HG03342 (cell line): Measurements from ENCODE around the gene STK11.

Experiments used
- ATAC-seq: cut with Tn5 transposase; IDR thresholded peaks from one replicate; pipeline ENCODE4 v1.9.1; 2021; ENCODE audit warnings: mild to moderate bottlenecking, moderate library complexity; ENCODE audit not compliant: unreplicated experiment

The STK11 gene

GRCh38 chr19:1260749-1261537 is 55.4 kb downstream of the STK11 start:
- peak; percentile 50 for ATAC-seq

GRCh38 chr19:1261538-1261797 is 55.9 kb downstream of the STK11 start:
- no peak for ATAC-seq

- ATAC-seq: no peak
Observed at GRCh38 chr19:1261798-1262622, 56.4 kb downstream of the STK11 start.

GRCh38 chr19:1262623-1263123 is 57.1 kb downstream of the STK11 start:
- no peak for ATAC-seq

- ATAC-seq: no peak
Observed at GRCh38 chr19:1263188-1263587, 57.6 kb downstream of the STK11 start.

- no peak for ATAC-seq
Observed at GRCh38 chr19:1264801-1265614, 59.4 kb downstream of the STK11 start.

GRCh38 chr19:1265615-1266128 is 60.1 kb downstream of the STK11 start:
- no peak for ATAC-seq

- ATAC-seq: peak; percentile 25
Observed at GRCh38 chr19:1266129-1266915, 60.7 kb downstream of the STK11 start.

GRCh38 chr19:1266916-1267476 is 61.4 kb downstream of the STK11 start:
- ATAC-seq: peak; percentile 15

GRCh38 chr19:1267477-1268225 is 62.1 kb downstream of the STK11 start:
- no peak for ATAC-seq

GRCh38 chr19:1268226-1269064 is 62.9 kb downstream of the STK11 start:
- ATAC-seq: no peak

- ATAC-seq: peak; percentile 54
Observed at GRCh38 chr19:1269065-1269477, 63.5 kb downstream of the STK11 start, which contains the start of gene CIRBP. Gene CIRBP, plus strand, starts transcription at chr19:1269332. Its CDS starts 1,602 bp downstream, at chr19:1270934.

GRCh38 chr19:1269478-1270212 is 64.1 kb downstream of the STK11 start:
- peak; percentile 16 for ATAC-seq

GRCh38 chr19:1270213-1270853 is 64.8 kb downstream of the STK11 start:
- no peak for ATAC-seq

- ATAC-seq: no peak
Observed at GRCh38 chr19:1270854-1271527, 65.4 kb downstream of the STK11 start.
